ENCODE measurements around the gene GDPD3.
A peak's percentile ranks its signal among the peaks of the same experiment; 100 is the strongest.

DNA sequence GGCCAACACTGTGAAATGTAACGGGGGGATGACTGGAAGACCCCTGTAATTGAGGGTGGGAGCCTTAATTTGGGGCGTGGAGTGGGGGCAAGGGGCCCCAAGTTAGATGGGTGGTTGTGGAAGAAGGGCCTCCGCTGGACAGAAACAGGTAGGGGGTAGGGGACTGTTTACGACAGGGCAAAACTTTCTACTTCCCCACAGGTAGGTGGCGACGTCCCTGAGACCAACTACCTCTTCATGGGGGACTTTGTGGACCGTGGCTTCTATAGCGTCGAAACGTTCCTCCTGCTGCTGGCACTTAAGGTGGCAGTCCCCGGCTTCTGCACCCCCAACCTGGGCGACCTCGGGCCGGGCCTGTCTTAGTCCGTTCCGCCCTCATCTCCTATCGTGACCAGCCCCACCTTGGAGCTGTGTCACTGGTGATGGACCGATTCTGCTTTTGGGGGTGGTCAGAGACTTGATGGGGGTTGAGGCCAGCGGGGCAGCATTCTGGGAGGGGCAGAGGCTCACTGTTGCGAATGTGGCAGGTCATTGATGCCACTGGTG is 30.7 kb downstream of the GDPD3 start:
- TF ChIP-seq, protein P1, sequence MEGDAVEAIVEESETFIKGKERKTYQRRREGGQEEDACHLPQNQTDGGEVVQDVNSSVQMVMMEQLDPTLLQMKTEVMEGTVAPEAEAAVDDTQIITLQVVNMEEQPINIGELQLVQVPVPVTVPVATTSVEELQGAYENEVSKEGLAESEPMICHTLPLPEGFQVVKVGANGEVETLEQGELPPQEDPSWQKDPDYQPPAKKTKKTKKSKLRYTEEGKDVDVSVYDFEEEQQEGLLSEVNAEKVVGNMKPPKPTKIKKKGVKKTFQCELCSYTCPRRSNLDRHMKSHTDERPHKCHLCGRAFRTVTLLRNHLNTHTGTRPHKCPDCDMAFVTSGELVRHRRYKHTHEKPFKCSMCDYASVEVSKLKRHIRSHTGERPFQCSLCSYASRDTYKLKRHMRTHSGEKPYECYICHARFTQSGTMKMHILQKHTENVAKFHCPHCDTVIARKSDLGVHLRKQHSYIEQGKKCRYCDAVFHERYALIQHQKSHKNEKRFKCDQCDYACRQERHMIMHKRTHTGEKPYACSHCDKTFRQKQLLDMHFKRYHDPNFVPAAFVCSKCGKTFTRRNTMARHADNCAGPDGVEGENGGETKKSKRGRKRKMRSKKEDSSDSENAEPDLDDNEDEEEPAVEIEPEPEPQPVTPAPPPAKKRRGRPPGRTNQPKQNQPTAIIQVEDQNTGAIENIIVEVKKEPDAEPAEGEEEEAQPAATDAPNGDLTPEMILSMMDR (IDR thresholded peaks at IDR 0.05; ENCODE audit: low read depth, low read length): peak; percentile 16; the same call in 1 of the 2 replicates
- TF ChIP-seq EZH2phosphoT487 (IDR thresholded peaks at IDR 0.05; ENCODE audit: low read depth): no peak
